HG03520 (cell line): Measurements from ENCODE around the gene CA6.
"Not testable (repeated sequence)": the region's sequence is repeated elsewhere in the genome, so short reads cannot be mapped to it uniquely, and the experiment has no call there.

ENCODE experiments used
- ATAC-seq: cut with Tn5 transposase; IDR thresholded peaks from one replicate; pipeline ENCODE4 v1.9.1; 2021; ENCODE audit warnings: mild to moderate bottlenecking, moderate library complexity; ENCODE audit not compliant: unreplicated experiment

The CA6 gene

DNA sequence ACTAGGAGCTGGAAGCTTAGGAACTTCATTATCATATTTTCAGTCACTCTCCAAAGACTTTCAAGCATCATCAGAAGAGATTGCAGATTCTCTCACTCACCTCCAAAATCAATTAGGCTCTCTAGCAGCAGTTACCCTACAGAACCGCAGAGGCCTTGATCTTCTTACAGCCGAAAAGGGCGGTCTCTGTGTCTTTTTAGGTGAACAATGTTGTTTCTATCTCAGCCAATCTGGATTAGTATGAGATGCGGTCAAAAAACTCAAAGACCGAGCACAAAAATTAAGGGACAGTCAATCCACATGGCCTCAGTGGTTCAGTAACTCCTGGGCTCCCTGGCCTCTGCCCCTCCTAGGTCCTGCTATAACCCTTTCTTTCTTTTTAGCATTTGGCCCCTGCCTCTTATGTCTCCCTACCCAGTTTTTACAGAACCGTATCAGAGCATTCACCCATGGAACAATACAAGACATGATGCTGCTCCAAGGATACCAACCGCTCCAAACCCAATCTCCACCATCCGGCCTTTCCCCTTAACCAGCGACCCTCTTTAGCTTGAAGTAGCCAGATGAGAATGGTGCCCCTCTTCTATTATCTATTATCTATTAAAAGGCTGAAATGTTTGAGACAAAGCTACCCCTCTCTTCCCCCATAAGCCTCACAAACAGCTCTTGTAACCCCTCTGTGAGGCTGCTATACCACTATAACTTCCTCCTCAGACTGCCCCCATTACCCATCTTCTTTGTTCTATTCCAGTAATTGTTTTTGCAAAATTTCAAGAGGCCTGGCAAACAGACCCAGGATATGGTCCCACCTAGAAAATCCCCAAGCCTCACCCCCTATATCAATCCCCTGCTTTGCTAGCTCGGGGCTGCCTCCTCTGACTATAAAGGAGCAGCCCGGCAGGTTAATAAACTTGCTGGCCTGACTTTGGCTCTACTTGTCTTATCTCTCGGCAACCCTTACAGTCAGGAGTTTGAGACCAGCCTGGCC lies 18.7 kb upstream of the CA6 start:
- ATAC-seq, result no peak

DNA sequence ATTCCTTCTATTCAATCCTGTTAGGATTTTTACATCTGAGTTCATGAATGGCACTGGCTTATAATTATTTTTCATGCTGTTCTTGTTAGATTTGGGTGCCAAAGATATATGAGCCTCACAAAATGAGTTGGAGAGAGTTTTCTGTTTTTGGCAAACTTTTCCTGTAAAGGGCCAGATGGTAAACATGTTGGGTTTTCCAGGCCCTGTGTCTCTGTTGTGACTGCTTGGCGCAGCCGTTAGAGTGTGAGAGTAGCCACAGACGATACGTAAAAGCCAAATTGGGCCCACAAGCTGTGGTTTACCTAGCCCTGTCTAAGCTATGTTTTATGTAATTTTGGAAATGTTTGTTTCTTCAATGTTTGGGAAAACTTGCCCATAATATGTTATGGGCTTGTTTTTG lies 15.6 kb upstream of the CA6 start:
- no peak for ATAC-seq

DNA sequence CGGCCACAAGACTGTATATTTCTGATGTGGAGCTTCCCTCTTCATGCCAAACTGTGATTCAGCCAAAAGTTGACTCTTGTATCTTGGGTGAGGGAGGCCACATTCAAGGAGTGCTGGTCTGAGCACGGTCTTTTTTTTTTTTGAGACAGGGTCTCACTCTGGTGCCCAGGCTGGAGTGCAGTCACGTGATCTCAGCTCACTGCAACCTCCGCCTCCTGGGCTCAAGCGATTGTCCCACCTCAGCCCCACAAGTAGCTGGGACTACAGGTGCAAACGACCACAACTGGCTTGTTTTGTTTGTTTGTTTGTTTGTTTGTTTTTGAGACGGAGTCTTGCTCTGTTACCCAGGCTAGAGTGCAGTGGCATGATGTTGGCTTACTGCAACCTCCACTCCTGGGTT lies 8.6 kb upstream of the CA6 start:
- not testable (repeated sequence) for ATAC-seq

DNA sequence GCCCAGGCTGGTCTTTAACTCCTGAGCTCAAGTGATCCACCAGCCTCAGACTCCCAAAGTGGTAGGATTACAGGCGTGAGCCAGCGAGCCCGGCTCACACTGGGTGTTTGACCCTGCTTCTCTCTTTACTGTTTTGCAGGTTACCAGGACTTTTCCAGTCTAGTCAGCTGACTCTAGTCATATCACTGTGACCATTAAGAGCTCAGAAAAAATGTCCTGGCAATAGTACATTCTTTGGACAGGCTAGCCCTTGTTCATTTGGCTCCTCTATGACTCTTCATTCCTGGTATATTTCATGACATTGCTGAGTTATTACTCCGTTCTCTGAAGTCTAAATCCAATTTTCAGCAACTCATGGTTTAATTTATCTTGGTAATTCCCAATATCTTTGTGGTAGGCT lies 8.0 kb upstream of the CA6 start:
- ATAC-seq, result no peak

DNA sequence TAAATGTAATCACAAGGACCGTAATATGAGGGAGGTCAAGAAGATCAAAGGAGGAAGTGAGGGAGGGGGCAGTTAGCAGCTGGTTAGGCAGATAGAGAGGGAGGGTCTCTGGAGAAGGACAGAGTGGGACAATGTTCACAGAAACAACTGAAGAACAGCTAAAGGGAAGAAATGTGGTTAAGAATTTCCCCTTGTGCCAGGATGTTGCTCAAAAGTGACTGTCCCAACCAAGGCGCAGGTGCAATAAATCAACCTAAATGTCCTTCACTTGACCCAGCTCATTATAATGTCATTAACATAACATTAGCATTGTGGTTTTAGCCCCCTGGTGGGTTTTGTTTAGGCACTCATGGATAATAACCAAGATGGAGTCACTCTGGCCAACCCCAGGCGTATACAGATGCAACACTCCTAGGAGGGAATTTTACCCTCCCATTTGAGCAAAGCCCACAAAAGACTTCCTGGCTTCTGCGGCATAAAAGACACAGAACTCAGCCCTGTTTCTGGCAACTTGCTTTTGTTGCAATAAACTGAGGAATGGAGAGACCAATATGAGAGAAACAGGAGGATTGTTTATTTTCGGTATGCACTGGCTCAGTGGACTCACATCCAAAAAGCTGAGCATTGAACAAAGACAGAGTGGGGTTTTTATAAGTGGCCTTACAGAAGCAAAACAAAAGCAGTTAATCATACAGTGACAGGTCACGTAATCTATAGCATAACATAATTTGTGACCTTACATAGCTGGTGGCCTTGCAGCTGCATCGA lies 7.3 kb upstream of the CA6 start:
- no peak for ATAC-seq

DNA sequence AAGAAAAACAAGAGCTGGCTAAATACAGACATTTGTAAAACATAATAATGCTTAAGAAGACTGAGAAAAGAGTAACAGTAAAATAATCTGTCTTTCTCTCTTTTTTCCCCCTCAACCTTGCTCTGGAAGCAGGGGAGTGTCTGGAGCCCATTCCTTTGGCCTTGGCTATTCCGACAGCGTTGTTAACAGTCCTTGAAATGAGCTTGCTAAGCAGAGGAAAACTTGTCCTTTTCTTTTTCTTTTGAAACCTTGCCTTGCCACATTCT lies 6.7 kb upstream of the CA6 start:
- ATAC-seq, result no peak

DNA sequence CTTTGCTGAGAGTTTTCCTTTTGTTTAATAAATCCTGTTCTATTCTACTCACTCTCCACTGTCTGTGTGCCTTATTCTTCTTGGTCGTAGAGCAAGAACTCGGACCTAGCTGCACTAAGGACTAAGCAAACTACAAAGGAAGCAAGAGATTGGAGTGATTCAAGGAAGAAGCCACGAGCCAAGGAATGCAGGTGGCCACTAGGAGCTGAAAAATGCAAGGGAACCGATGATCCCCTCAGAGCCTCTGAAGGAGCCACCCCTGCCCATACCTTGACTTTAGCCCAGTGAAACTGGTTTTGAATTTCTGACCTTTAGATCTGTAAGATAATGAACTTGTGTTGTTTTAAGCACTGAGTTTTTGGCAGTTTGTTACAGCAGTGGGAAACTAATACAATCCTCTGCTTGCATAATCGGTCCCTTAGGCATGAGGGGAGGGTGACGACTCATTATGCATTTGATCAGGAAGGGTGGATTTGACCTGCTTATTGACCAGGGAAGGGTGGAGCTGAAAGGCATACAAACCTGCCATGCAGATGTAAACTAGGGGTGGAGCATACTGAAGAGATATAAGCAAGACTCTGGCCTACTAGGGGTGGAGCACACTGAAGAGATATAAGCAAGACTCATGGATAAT lies 6.2 kb upstream of the CA6 start:
- ATAC-seq, result no peak

DNA sequence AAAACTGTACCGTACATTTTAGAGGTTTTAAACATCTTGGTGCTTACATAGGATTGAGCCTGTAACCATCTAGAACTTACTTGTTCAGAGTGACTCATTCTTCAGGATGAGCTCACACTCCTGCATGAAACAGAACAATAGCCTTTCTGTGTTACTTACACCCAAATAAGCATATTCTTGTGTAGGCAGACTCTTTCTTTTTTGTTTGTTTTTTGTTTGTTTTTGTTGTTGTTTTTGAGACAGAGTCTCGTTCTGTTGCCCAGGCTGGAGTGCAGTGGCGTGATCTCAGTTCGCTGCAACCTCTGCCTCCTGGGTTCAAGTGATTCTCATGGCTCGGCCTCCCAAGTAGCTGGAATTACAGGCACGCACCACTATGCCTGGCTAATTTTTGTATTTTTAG lies 3.8 kb upstream of the CA6 start:
- ATAC-seq, result no peak

DNA sequence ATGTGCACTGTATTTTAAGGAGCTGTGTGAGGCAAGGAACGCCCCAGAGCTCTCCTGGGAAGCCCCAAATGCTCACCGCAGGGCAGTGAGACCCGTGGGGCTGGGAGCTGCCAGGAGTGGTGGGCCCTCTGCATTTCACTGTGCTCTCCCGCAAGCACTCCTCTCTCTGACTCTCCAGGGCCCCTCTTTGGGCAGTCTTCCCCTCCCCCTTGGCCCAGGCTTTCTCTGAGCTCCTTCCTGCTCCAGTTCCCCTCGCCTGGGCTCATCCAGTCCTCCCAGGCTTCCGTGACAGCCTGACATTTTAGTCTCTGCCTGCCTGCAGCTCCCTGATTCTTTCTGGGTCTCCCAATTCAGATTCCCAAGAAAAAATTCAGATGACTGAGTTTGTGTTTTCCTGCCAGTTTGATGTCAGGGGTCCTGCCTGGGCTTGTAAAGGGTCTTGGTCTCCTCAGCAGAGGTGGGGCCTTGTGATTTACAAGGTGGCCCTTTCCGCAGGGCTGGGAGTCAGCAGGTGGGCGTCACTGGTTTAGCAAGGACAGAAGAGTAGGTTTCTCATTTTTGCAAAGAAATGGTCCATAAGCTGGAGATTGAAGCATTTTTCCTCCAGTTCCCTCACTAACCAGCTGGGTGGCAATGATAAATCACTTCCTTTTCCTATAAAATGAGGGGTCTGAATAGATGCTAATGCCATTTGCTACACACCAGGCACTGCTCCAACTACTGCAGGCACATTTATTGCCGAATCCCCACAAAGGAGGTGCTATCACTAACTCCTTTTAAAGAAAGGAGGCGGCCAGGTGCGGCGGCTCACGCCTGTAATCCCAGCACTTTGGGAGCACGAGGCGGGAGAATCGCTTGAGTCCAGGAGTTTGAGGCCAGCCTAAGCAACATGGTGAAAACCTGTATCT lies 1.9 kb upstream of the CA6 start:
- no peak for ATAC-seq

DNA sequence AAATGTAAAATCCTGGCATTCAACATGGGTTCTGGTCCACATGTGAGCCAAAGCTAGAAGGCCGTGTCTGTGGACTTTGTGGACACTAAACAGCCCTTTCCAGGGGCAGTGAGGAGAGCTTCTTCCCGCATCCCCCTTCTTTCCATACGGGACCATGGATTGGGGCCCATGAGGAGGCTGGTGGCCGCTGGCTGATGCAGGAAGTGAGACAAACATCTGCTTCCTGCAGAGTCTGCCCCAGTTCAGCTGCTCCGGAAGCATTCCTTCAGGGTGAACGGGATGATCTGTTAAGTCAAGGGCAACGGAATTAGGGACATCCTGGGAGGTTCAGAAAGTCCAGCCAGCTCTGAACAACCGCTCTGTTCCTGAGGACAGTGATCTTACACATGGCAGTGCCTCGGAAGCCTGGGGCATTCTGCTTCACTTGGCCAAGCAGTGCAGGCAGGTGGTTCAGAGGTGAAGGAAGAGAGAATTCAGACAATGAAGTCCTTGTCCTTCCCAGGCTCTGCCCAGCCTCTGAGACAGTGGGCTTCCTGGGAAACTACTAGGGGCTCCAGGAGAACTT lies 1.5 kb downstream of the CA6 start:
- ATAC-seq, result no peak

DNA sequence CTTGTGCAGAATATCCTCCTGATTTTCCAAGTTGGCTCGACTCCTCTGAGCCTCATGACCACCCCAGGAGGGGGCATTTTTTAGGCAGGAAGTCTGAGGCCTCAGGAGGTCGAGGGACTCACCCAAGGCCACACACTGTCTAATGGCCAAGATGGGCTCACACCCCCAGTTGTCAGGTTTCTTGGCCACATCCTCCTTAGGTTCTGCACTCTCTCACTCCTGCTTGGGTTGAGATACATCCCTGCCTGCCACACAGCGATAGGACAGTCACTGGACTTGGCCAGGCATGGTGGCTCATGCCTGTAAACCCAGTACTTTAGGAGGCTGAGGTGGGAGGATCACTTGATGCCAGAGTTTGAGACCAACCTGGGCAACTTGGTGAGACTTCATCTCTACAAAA lies 4.6 kb downstream of the CA6 start:
- no peak for ATAC-seq

DNA sequence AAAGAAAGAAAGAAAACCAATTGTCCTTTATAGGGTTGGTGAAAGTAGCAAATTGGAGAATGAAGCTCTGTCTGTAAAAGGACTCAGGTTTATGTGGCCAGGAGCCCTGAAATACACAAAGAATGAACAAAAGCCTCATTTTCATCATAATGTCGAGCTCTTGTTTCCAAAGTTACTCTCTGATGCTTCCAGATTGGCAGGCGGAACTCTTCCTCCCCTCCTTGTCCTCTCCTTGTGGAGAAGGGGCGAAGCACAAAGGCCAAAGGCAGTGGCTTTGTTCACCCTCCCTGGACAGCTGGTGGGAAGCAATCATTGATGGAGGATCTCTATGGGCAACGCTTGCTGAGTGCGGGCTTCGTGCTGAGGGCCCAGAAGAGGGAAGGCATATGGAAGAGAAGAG lies 5.6 kb downstream of the CA6 start:
- ATAC-seq, result no peak

DNA sequence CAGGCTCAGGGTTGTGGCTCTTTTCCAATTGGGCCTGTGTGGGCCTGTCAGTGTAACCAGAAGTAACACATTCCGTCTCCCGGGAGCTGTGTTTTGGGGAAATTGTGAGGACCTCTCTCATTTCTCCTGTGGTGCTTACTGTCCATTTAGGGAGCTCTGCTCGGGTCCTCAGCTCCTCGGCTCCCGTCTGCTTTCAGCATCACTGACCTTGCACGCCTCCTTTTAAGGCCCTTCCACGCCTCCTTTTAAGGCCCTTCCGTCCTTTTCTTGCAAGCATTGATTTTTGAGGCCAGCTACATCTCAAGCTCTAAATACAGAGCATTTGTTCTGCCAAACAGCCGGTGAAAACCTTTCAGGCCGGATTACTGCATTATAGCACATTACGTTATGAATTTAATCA lies 9.7 kb downstream of the CA6 start:
- ATAC-seq, result no peak

DNA sequence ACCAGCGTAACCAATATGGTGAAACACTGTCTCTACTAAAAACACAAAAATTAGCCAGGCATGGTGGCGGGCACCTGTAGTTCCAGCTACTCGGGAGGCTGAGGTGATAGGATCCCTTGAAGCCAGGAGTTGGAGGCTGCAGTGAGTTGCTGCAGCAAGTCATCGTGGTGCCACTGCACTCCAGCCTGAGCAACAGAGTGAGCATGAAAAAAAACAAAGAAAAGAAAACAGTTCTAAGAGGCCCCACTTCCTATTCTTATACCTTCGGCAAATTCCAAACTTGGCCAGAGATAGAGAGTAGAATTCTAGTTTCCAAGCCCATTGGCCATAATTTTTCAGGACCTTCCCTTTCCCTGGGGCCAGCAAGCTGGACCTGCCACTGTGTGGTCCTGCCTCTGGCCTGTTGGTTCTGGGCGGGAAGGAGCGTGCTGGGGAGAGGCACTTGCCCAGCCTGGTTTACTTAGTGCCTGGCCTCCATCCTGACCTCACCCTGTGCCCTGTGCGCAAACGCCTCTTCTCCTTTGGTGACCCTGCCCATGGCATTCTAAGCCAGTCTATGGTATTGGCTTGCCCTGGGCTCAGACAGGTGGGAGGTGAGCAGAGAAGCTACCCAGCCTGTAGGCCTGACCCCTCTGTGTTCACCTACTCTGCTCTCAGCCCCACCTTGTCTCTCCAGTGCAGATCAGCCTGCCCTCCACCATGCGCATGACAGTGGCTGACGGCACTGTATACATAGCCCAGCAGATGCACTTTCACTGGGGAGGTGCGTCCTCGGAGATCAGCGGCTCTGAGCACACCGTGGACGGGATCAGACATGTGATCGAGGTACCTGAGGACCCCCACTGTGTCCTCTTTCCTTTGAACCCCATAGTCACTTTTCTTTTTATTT lies 11.0 kb downstream of the CA6 start:
- ATAC-seq, result no peak

DNA sequence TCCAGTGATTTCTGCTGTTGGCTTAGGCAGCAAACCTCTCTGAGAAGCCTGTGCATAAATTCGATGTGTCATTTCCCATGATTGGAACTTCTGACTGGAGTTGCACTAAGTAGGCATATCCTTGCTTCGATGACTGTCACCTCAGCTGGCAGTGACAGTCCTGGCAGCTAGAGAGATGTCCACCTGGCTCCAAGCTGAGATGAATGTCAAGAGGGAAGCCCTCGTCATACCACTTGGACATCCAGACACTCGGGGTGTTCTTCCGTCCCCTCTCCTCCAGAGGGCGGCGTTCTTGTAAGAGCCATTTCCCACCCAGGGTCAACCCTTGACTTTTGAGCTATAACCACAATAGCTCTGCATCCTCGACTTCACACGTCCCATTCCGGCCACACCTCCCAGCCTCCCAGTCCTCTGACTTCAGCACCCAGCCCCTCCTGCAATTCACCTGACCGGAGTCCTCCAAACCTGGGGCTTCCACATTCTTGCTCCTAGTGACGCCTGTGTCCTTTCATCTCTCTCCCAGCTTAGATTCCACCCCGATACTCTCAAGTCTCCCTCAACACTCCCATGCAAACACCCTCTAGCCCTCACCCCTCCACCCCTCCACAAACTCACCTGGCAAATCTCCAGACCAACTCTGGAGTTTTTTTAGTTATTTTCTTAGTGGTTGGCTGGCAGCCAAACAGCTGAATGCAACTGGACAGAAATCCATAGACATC lies 17.3 kb downstream of the CA6 start:
- no peak for ATAC-seq

DNA sequence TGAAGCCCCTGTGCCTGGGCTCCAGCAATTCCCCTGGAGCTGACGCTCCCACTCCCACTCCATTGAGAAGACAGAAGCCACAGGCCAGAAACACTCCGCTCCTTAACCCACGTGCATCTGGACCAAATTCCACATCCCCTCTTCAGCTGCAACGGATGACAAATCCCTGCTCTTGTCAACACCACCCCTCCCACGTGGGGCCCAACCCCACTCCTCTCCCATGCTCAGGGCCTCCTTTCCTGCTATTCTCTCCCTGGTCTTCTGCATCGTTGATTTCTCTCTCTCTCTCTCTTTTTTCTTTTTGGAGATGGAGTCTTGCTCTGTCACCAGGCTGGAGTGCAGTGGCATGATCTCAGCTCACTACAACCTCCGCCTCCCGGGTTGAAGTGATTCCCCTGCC lies 18.3 kb downstream of the CA6 start:
- ATAC-seq, result no peak

DNA sequence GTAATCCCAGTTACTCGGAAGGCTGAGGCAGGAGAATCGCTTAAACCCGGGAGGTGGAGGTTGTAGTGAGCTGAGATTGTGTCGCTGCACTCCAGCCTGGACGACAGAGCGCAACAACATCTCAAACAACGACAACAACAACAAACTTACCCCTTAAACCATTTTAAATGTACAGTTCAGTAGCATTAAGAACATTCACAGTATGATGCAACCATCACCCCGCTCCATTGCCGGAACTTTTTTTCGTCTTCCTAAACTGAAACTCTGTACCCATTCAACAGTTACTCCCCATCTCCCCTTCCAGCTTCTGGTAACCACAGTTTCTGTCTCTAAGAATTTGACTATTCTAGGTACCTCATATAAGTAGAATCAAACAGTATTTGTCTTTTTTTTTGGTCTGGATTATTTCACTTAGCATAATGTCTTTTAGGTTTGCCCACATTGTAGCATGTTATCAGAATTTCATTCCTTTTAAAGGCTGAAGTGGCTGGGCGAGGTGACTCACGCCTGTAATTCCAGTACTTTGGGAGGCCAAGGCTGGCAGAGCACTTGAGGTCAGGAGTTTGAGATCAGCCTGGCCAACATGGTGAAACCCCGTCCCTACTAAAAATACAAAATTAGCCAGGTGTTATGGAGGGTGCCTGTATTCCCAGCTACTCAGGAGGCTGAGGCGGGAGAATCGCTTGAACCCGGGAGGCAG lies 19.6 kb downstream of the CA6 start:
- no peak for ATAC-seq

DNA sequence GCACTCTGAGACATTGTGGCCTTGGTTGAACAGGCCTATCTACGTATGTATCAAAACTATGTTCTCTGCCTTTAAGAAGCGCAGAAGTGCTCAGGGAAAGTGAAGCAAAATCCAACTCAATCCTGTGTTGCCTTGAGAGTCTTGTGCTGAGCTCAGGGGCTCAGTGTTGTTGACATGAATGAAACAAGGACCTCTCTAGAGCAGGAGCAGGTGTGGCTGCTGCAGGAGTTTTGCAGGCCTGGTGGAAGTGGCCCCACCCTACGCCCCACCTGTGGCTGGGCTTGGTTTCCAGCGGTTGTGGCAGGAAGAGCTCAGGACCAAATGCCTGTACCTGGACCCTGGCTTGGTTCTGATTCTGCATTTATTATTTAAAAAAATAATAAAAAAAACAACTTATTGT lies 20.9 kb downstream of the CA6 start:
- no peak for ATAC-seq
